Activated B cell treated with CpG ODN at 0.5 μM for 24 hours (primary cell): ENCODE measurements around the gene GABBR2. TPM values are rescaled to one million over a fixed set of nuclear protein-coding genes. Genes with fewer than 3 reads are reported as not detected.

Source experiments
- ATAC-seq: fragments of 200-7000 bp; cut with Tn5 transposase; one replicate; pipeline ENCODE4 v1.10.0; 2021; ENCODE audit warnings: low read depth, mild to moderate bottlenecking, moderate library complexity
- CTCF ChIA-PET: fragments of 350-600 bp; sonication (Branson Sonifier 250); formaldehyde crosslinking; loops from one replicate; lab custom pipeline; 2021; ENCODE audit warnings: antibody characterized with exemption; lab: Charles Lee
- POLR2A ChIA-PET: fragments of 350-600 bp; sonication (Branson Sonifier 250); formaldehyde crosslinking; loops from one replicate; lab custom pipeline; 2021; ENCODE audit warnings: antibody characterized with exemption; lab: Charles Lee
- DNase-seq: peaks from one replicate; pipeline ENCODE4 v3.0.0; 2022
- H3K27ac Mint-ChIP-seq: one replicate; pipeline ENCODE4 v1.8.0; 2020; ENCODE audit warnings: mixed read lengths
- H3K27me3 Mint-ChIP-seq: one replicate; pipeline ENCODE4 v1.8.0; 2021; ENCODE audit warnings: mixed read lengths
- H3K36me3 Mint-ChIP-seq: one replicate; pipeline ENCODE4 v1.8.0; 2021; ENCODE audit warnings: low read depth, mixed read lengths
- H3K4me1 Mint-ChIP-seq: one replicate; pipeline ENCODE4 v1.8.0; 2021; ENCODE audit warnings: mixed read lengths
- H3K4me3 Mint-ChIP-seq: one replicate; pipeline ENCODE4 v1.8.0; 2020; ENCODE audit warnings: mild to moderate bottlenecking, mixed read lengths
- H3K9me3 Mint-ChIP-seq: one replicate; pipeline ENCODE4 v1.8.0; 2020; ENCODE audit warnings: mixed read lengths
- intact Hi-C: fragments of 100-400 bp; cut with micrococcal nuclease; formaldehyde crosslinking; loops from one replicate; pipeline ENCODE4 v1.15.1; 2024
- total RNA-seq: library from RNA; stranded (reverse); gene quantifications from 2 replicates; pipeline ENCODE4 v1.2.3, GENCODE V29; 2022
- TF ChIP-seq, protein P1 (sequence below): fragments of 200-600 bp; IDR thresholded peaks from one replicate; pipeline ENCODE4 v1.8.0; 2022; ENCODE audit warnings: antibody characterized with exemption, mild to moderate bottlenecking

The GABBR2 gene
- total RNA-seq, 1 donor from 2014 or later = not detected

DNA sequence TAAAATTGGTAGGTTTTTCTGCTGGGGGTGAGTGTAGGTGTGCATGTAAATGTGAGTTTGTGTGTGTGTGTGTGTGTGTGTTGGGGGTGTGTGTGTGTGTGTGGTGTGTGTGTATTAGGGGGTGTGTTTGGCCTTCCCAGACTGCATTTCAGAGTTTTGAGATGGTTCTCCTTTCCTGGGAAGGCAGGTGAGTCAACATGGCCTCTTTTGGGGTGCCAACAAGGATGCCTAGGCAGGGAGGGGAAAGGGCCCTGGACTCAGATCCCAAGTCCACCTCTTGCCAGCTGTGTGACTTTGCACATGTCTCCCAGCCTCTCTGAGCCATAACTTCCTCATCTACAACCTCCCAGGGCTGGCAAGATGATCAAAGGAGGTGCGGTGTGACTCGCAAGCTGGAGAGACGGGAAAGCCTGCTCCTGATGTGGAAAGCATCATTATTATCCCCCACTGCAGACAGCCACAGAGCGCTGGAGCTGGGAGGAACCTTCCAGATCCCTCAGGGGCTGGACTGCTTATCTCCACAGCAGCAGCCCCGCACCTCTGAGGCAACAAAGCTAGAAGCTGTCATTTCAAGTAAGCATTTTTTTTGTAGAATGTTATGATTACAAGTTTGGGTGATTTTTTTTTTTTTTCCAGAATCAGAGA is 389.8 kb downstream of the GABBR2 start:
- Mint-ChIP-seq H3K4me1 (peaks cover 2% of the 10 kb centered on the region), H3K4me3 (no peak overlapping the region), H3K27ac (no peak overlapping the region), H3K36me3 (no peaks in the 10 kb centered on the region), H3K27me3 (no peaks in the 10 kb centered on the region), H3K9me3 (no peaks in the 10 kb centered on the region)
- TF ChIP-seq, protein P1, sequence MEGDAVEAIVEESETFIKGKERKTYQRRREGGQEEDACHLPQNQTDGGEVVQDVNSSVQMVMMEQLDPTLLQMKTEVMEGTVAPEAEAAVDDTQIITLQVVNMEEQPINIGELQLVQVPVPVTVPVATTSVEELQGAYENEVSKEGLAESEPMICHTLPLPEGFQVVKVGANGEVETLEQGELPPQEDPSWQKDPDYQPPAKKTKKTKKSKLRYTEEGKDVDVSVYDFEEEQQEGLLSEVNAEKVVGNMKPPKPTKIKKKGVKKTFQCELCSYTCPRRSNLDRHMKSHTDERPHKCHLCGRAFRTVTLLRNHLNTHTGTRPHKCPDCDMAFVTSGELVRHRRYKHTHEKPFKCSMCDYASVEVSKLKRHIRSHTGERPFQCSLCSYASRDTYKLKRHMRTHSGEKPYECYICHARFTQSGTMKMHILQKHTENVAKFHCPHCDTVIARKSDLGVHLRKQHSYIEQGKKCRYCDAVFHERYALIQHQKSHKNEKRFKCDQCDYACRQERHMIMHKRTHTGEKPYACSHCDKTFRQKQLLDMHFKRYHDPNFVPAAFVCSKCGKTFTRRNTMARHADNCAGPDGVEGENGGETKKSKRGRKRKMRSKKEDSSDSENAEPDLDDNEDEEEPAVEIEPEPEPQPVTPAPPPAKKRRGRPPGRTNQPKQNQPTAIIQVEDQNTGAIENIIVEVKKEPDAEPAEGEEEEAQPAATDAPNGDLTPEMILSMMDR = no peak
- intact Hi-C loops = loop anchor here (5.0 kb wide), 1 partner anchor 388 kb away; the partner anchor contains the start of gene GABBR2
- ATAC-seq (no peak), DNase-seq (no peak)
- ChIA-PET POLR2A (no interaction called here), CTCF (no interaction called here)

DNA sequence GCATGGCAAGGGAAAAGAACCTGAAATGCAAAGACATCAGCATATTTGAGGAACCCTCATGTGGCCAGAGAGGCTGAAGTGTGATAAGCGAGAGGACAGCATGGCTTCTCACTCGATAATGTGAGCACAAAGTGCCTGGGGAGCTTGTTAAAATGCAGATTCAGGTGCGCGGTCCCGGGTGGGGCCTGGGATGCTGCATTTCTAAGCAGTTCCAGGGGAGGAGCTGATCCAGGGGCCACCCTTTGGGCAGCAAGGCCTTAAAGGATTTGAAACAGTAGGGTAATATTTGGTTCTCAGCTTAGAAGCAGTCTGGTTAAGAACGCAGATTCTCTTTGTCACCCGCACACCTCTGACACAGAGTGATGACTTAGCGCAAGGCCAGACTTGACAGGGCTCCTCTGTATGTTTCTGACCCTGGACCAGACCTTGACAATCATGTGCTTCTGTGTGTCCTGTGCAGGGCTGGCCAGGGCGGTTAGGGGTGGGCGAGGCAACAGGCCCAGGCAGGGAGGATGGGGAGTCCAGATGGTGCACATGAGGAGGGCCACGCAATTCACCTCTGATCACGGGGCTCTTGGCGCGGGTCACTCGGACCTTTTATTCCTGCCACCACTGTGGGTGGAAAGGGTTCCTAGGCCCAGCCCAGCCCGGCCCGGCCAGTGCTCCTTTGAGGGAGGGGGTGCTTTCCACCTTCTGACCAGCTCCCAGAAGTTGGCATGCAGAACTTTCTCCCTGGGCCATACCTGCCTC is 390.5 kb downstream of the GABBR2 start:
- CTCF ChIA-PET = no interaction called here
- no peak overlapping the region for H3K27ac Mint-ChIP-seq
- TF ChIP-seq, protein P1 = no peak
- no peak for ATAC-seq
- intact Hi-C loops = loop anchor here (5.0 kb wide), 1 partner anchor 389 kb away; the partner anchor contains the start of gene GABBR2
- no peaks in the 10 kb centered on the region for H3K36me3 Mint-ChIP-seq
- no peaks in the 10 kb centered on the region for H3K27me3 Mint-ChIP-seq
- peaks cover 2% of the 10 kb centered on the region for H3K4me1 Mint-ChIP-seq
- POLR2A ChIA-PET = no interaction called here
- H3K4me3 Mint-ChIP-seq = no peak overlapping the region
- no peak for DNase-seq
- H3K9me3 Mint-ChIP-seq = no peaks in the 10 kb centered on the region

DNA sequence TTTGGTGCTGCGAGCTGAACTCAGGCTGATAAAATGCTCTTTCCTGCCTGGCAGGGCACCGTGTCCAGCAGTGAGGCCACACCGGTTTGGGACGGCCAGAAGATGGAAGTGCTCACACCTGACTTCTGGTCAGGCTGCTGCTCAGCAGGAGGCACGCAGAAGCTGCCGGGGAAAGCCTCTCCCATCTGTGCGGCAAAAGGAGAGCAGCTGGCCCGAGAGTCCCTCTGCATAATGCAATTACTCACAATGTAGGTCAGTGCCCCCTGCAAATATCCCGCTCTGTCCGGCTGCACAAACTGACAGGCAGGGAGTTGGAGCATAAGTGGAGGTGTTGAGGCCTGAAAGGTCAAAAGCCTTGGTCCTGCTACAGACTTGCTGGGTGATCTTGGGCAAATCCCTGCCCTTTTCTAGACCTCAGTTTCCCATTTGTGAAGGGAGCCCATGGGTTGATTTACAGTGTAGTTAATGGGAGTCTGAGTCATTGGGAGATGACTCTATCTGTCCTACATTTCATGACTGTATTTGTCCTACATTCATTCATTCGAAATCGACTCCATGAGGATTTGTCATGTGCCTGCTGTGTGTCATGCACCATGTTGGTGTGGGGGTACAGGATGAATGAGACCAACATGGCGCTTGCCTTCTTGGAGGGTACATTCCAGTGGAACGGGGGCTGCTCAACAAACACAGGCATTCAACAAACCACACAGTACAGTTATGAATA is 391.4 kb downstream of the GABBR2 start:
- ChIA-PET CTCF (interaction anchor here (1.3 to 5.4 kb wide), 2 partner anchors 450 to 459 kb away, joined by 4 to 76 read pairs; no protein-coding TSS in a partner anchor), POLR2A (no interaction called here)
- H3K4me1 Mint-ChIP-seq = peaks cover 2% of the 10 kb centered on the region
- DNase-seq (no peak), ATAC-seq (no peak)
- H3K36me3 Mint-ChIP-seq = no peaks in the 10 kb centered on the region
- H3K4me3 Mint-ChIP-seq = no peak overlapping the region
- intact Hi-C loops = loop anchor here (5.0 kb wide), 1 partner anchor 390 kb away; the partner anchor contains the start of gene GABBR2
- TF ChIP-seq, protein P1 = no peak
- H3K27me3 Mint-ChIP-seq = no peaks in the 10 kb centered on the region
- H3K27ac Mint-ChIP-seq = no peak overlapping the region
- no peaks in the 10 kb centered on the region for H3K9me3 Mint-ChIP-seq

DNA sequence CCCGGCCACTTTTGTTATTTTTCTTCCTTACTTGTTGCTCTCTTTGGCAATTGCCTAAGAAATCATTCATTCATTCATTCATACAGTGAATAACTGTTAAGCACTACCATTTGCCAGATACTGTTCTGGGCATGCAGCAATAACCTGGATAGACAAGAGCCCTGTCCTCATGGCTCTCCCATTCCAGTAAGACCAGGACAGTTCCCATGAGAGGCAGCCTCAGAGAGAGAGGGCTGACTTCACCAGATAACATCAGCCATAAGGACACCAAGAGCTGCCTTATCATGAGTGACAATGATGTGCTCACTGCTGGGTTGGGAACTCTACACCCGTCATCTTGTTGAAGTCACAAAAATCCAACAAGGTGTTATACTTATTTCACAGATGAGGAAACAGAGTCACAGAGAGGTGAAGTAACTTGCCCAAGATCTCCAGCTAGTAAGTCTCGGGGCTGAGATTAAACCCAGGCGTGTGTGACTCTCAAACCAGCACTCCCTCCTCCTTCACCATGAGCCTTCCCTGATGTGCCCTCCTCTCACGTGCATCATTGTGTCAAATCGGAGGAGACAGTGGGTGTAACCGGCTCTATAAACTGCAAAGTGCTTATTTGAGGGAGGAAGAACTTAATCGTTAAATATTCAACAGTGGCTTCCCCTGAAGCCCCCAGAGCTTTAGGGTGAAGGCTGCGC is 392.1 kb downstream of the GABBR2 start:
- H3K27me3 Mint-ChIP-seq = no peaks in the 10 kb centered on the region
- H3K27ac Mint-ChIP-seq = no peak overlapping the region
- intact Hi-C loops = loop anchor here (5.0 kb wide), 1 partner anchor 391 kb away; the partner anchor contains the start of gene GABBR2
- no peak overlapping the region for H3K4me3 Mint-ChIP-seq
- CTCF ChIA-PET = interaction anchor here (0.7 to 5.4 kb wide), 5 partner anchors 285 to 475 kb away, joined by 3 to 76 read pairs (median 5); no protein-coding TSS in a partner anchor
- TF ChIP-seq, protein P1 = no peak
- no peak for ATAC-seq
- DNase-seq = no peak
- H3K9me3 Mint-ChIP-seq = no peaks in the 10 kb centered on the region
- POLR2A ChIA-PET = interaction anchor here (0.9 kb wide), 1 partner anchor 93 kb away, joined by 3 read pairs; no protein-coding TSS in a partner anchor
- peaks cover 2% of the 10 kb centered on the region for H3K4me1 Mint-ChIP-seq
- no peaks in the 10 kb centered on the region for H3K36me3 Mint-ChIP-seq
